Spleen (tissue), 11 donors: ENCODE measurements around the gene MTX1. TPM values are rescaled to one million over a fixed set of nuclear protein-coding genes. Genes with fewer than 3 reads are reported as not detected.
A peak's percentile ranks its signal among the peaks of the same experiment; 100 is the strongest.

Experiments used
- DNase-seq: peaks from one replicate; pipeline ENCODE4 v3.0.0-alpha.2; 2020
- H3K27ac ChIP-seq, 8 donors: fragments of 200-600 bp; sonication (generic) in 7 of 8; 1 replicate in 4 of 8; 2 replicates in 4 of 8; pipeline versions ENCODE4 v1.5.0 to v1.8.0; 2016 to 2021; ENCODE audit warnings: inconsistent platforms in 4 of 8, mild to moderate bottlenecking in 4 of 8, moderate library complexity in 1 of 8
- H3K27me3 ChIP-seq, 7 donors: fragments of 200-600 bp; sonication (generic) in 6 of 7; replicated peaks in 1 of 7; 1 replicate in 4 of 7; 2 replicates in 3 of 7; pipeline versions ENCODE4 v1.5.0 to v1.8.0; 2016 to 2021; ENCODE audit warnings: inconsistent platforms in 3 of 7, mild to moderate bottlenecking in 1 of 7
- H3K36me3 ChIP-seq, 6 donors: fragments of 200-600 bp; sonication (generic) in 5 of 6; 1 replicate in 4 of 6; 2 replicates in 2 of 6; pipeline versions ENCODE4 v1.5.0 to v1.8.0; 2016 to 2021; ENCODE audit warnings: inconsistent platforms in 2 of 6
- H3K4me1 ChIP-seq, 6 donors: fragments of 200-600 bp; sonication (generic) in 5 of 6; 1 replicate in 3 of 6; 2 replicates in 3 of 6; pipeline versions ENCODE4 v1.5.0 to v1.8.0; 2016 to 2021; ENCODE audit warnings: inconsistent platforms in 3 of 6
- H3K4me3 ChIP-seq, 8 donors: fragments of 200-600 bp; sonication (generic) in 7 of 8; 1 replicate in 4 of 8; 2 replicates in 4 of 8; pipeline versions ENCODE4 v1.5.0 to v1.8.0; 2016 to 2021; ENCODE audit warnings: inconsistent platforms in 4 of 8, mild to moderate bottlenecking in 4 of 8, moderate library complexity in 2 of 8
- H3K9me3 ChIP-seq, 8 donors: fragments of 200-600 bp; sonication (generic) in 7 of 8; 1 replicate in 4 of 8; 2 replicates in 4 of 8; pipeline versions ENCODE4 v1.5.0 to v1.8.0; 2016 to 2021; ENCODE audit warnings: inconsistent platforms in 4 of 8
- POLR2A ChIP-seq, 3 donors: fragments of 450-650 bp; IDR thresholded peaks; one replicate each; pipeline ENCODE4 v1.5.1; 2017; ENCODE audit warnings: antibody characterized with exemption in 3 of 3, mild to moderate bottlenecking in 1 of 3
- POLR2AphosphoS5 ChIP-seq, 3 donors: sonication (generic); formaldehyde crosslinking; IDR thresholded peaks; one replicate each; pipeline ENCODE4 v1.5.1; 2017; ENCODE audit warnings: antibody characterized with exemption in 3 of 3
- WGBS, 5 donors: extraction: QIAGEN DNeasy Blood & Tissue Kit in 3 of 5; methylation state at CpG; one replicate each; pipeline versions ENCODE4 v1.1.5 to v1.1.7; 2013 to 2018; 5-methylcytosine and 5-hydroxymethylcytosine counted together
- intact Hi-C: fragments of 100-400 bp; cut with DNase I; formaldehyde crosslinking; loops from one replicate; pipeline ENCODE4 v1.15.0; 2023; ENCODE audit warnings: low total_unique reads
- polyA plus RNA-seq, 3 donors: library from polyadenylated mRNA; stranded (reverse); fragments of 200-250 nt; gene quantifications; one replicate each; pipeline ENCODE4 v1.2.1, GENCODE V29; 2013
- total RNA-seq, 7 donors: library from RNA; depleted of rRNA in 3 of 7; stranded (reverse); fragments of >200 nt in 3 of 7; fragmentation: NEBNext Ultra II Directional in 4 of 7; extraction: Animal tissue kit (Norgen Biotek cat#: 25700) in 4 of 7; gene quantifications; one replicate each; pipeline versions ENCODE4 v1.1.0 to v1.2.1, GENCODE V29; 2016 to 2021
- TF ChIP-seq, protein P1 (sequence below), 11 experiments: fragments of 200-600 bp in 7 of 11; fragments of 450-650 bp in 4 of 11; sonication (generic) in 4 of 11; IDR thresholded peaks in 8 of 11; conservative IDR thresholded peaks in 3 of 11; 1 replicate in 7 of 11; 2 replicates in 4 of 11; pipeline versions ENCODE4 v1.4.0 to v1.8.0; 2016 to 2021; ENCODE audit warnings: antibody characterized with exemption in 11 of 11, inconsistent platforms in 4 of 11, mild to moderate bottlenecking in 1 of 11
- donor health status: healthy with polysubstance abuse.
- donor health status: DM: no; HTN: no; CAD: no; lungs with moderate emphysema.
- donor health status: DM: no; HTN: no; CAD: no.
- donor health status: Bipolar disorder and iron deficiency.
- donor health status: healthy.
- donor health status: DM: no; HTN: no; CAD: no.
- donor health status: DM: yes; HTN: yes; CAD: no.

Gene MTX1
- total and polyA plus RNA-seq, 10 donors = 28.2 to 48.4 (median 38.5) TPM

- 4 to 9% (median 6%) methylated on average over 46 to 54 of the region's 54 CpGs for WGBS, 5 donors
- intact Hi-C loops = no loop called here
Observed at GRCh38 chr1:155255243-155256007, 46.9 kb downstream of the MTX1 start, which contains the start of gene ENTREP3. Gene ENTREP3 (minus strand): TSS chr1:155255483. CDS start chr1:155254877, 606 bp downstream.

GRCh38 chr1:155256058-155256852 is 47.8 kb downstream of the MTX1 start:
- intact Hi-C loops = no loop called here
- TF ChIP-seq POLR2AphosphoS5 (IDR thresholded peaks at IDR 0.05) (no peak), POLR2A (IDR thresholded peaks at IDR 0.05) (no peak)
- TF ChIP-seq, protein P1, sequence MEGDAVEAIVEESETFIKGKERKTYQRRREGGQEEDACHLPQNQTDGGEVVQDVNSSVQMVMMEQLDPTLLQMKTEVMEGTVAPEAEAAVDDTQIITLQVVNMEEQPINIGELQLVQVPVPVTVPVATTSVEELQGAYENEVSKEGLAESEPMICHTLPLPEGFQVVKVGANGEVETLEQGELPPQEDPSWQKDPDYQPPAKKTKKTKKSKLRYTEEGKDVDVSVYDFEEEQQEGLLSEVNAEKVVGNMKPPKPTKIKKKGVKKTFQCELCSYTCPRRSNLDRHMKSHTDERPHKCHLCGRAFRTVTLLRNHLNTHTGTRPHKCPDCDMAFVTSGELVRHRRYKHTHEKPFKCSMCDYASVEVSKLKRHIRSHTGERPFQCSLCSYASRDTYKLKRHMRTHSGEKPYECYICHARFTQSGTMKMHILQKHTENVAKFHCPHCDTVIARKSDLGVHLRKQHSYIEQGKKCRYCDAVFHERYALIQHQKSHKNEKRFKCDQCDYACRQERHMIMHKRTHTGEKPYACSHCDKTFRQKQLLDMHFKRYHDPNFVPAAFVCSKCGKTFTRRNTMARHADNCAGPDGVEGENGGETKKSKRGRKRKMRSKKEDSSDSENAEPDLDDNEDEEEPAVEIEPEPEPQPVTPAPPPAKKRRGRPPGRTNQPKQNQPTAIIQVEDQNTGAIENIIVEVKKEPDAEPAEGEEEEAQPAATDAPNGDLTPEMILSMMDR (IDR thresholded peaks at IDR 0.05 in 8 of 11, conservative IDR thresholded peaks at IDR 0.05 in 3 of 11) = no peak
- peak overlapping the region in 5 of 8 donors; percentile 69 to 94 (median 73) for H3K4me3 ChIP-seq
- H3K27ac ChIP-seq = peak overlapping the region; percentile 38 to 95 (median 94)
- no peaks in the 10 kb centered on the region for H3K9me3 ChIP-seq
- H3K4me1 ChIP-seq = peaks cover 25 to 59% (median 38%) of the 10 kb centered on the region in 6 donors
- peak; percentile 79 for DNase-seq
- 67 to 90% (median 81%) methylated on average over 12 to 20 of the region's 20 CpGs for WGBS, 5 donors
- no peaks in the 10 kb centered on the region for H3K27me3 ChIP-seq
- peaks cover 0 to 47% (median 21%) of the 10 kb centered on the region in 6 donors for H3K36me3 ChIP-seq

More at GRCh38 chr1:155255243-155256007, 46.9 kb downstream of the MTX1 start, which contains the start of gene ENTREP3:
- Histone ChIP-seq H3K27ac (peak within 1 kb of the TSS; percentile 38 to 95 (median 94)), H3K4me3 (peak within 1 kb of the TSS; percentile 62 to 94 (median 72)), H3K9me3 (no peaks in the 10 kb centered on the region), H3K27me3 (no peaks in the 10 kb centered on the region), H3K36me3 (peaks cover 0 to 45% (median 21%) of the 10 kb centered on the region in 6 donors), H3K4me1 (peaks cover 21 to 59% (median 37%) of the 10 kb centered on the region in 6 donors)
- TF ChIP-seq, protein P1 (IDR thresholded peaks at IDR 0.05 in 8 of 11, conservative IDR thresholded peaks at IDR 0.05 in 3 of 11) = peak in 4 of 11 experiments; percentile 10 to 44 (median 28)
- peak; percentile 89 to 90 (median 89) for TF ChIP-seq POLR2AphosphoS5 (IDR thresholded peaks at IDR 0.05)
- peak in 1 of 3 donors; percentile 33 for TF ChIP-seq POLR2A (IDR thresholded peaks at IDR 0.05)
- DNase-seq = peak; percentile 95

DNA sequence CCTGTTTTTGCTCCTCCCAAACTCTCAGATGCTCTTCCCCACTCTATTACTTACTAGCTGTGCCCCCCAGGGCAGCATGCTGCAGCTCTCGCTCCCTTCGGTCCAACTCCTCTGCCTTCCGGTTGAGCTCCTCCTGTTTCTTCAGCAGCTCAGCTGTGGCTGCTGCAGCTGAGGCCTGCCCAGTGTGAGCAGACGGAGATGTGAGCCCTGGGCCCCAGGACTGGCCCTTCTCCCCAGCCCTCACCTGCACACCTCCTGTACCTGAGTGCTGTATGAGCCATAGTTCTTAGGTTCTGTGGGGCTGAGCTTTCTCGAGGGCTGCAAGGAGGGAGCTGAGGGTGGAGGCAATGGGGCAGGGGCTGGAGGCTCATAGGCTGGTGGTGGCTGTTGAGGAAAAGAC is 51.8 kb downstream of the MTX1 start:
- Histone ChIP-seq H3K36me3 (peaks cover 3 to 74% (median 43%) of the 10 kb centered on the region in 6 donors), H3K4me1 (peaks cover 21 to 54% (median 38%) of the 10 kb centered on the region in 6 donors)

More for the DNA sequence above, 51.8 kb downstream of the MTX1 start:
- peak; percentile 70 for DNase-seq
- intact Hi-C loops = no loop called here
- H3K9me3 ChIP-seq = no peaks in the 10 kb centered on the region
- TF ChIP-seq POLR2AphosphoS5 (IDR thresholded peaks at IDR 0.05) (no peak), POLR2A (IDR thresholded peaks at IDR 0.05) (no peak)
- TF ChIP-seq, protein P1 (IDR thresholded peaks at IDR 0.05 in 8 of 11, conservative IDR thresholded peaks at IDR 0.05 in 3 of 11) = no peak
- H3K4me3 ChIP-seq = no peak overlapping the region
- WGBS, 5 donors = 94 to 98% (median 95%) methylated on average over 5 of the region's 5 CpGs
- H3K27ac ChIP-seq = no peak overlapping the region
- no peaks in the 10 kb centered on the region for H3K27me3 ChIP-seq
